ENCODE data around the gene ASAP3. TPM values are rescaled to one million over a fixed set of nuclear protein-coding genes. Genes with fewer than 3 reads are reported as not detected.

Gene ASAP3
- total RNA-seq, 1 experiment from 2014 or later: 17.6 TPM

DNA sequence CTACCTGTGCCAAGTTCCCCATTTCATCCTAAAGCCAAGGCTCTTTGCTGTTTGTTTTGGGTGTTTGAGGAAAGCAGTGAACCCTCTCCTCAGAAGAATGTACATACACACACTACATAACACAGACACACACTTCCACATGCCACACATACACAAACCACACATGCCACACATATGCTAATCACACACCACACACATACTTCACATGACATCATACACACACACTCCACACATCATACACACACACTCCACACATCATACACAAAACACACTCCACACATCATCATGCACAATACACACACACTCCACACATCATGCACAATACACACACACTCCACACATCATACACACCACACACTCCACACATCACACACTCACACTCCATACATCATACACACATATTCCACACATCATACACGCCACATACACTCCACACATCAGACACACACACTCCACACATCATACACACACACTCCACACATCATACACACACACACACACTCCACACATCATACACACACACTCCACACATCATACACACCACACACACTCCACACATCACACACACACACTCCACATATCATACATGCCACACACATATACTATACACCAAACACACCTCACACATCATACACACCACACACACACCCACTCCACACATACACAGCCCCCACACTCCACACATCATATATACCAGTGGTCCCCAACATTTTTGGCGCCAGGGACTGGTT lies 91.7 kb downstream of the ASAP3 start:
- no peak overlapping the region for H3K4me3 ChIP-seq
- H3K9me3 ChIP-seq (ENCODE audit: insufficient read depth, low read depth): no peaks in the 10 kb centered on the region
- H3K4me2 ChIP-seq: no peak overlapping the region
- intact Hi-C loops (cut with micrococcal nuclease; ENCODE audit: unreplicated experiment): no loop called here
- H3K79me2 ChIP-seq (ENCODE audit: low read depth): no peaks in the 10 kb centered on the region
- no peak overlapping the region for H2AFZ ChIP-seq
- ChIA-PET POLR2A (ENCODE audit: unreplicated experiment) (no interaction called here), CTCF (no interaction called here)
- no peaks in the 10 kb centered on the region for H3K9me2 ChIP-seq (ENCODE audit: insufficient read depth)
- H4K20me1 ChIP-seq (ENCODE audit: insufficient read depth): no peaks in the 10 kb centered on the region
- no TSS peak for BruUV-seq (replicated peaks)
- no peaks in the 10 kb centered on the region for H3K36me3 ChIP-seq (ENCODE audit: low read depth)
- no peaks in the 10 kb centered on the region for H3F3A ChIP-seq (ENCODE audit: insufficient read depth, low read depth)
- no peak overlapping the region for H3K27ac ChIP-seq
- H3K4me1 ChIP-seq (replicated peaks; ENCODE audit: insufficient read depth): 0 out of 2 replicates have a peak, but pooled peaks cover 10% of the 10 kb centered on the region
- H3K27me3 ChIP-seq (ENCODE audit: insufficient read depth, low read depth): no peaks in the 10 kb centered on the region
- DNase-seq: no peak
- TF ChIP-seq, protein P1, sequence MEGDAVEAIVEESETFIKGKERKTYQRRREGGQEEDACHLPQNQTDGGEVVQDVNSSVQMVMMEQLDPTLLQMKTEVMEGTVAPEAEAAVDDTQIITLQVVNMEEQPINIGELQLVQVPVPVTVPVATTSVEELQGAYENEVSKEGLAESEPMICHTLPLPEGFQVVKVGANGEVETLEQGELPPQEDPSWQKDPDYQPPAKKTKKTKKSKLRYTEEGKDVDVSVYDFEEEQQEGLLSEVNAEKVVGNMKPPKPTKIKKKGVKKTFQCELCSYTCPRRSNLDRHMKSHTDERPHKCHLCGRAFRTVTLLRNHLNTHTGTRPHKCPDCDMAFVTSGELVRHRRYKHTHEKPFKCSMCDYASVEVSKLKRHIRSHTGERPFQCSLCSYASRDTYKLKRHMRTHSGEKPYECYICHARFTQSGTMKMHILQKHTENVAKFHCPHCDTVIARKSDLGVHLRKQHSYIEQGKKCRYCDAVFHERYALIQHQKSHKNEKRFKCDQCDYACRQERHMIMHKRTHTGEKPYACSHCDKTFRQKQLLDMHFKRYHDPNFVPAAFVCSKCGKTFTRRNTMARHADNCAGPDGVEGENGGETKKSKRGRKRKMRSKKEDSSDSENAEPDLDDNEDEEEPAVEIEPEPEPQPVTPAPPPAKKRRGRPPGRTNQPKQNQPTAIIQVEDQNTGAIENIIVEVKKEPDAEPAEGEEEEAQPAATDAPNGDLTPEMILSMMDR (conservative IDR thresholded peaks at IDR 0.05): no peak
- TF ChIP-seq EZH2 (IDR thresholded peaks at IDR 0.05; ENCODE audit: low read depth): no peak

DNA sequence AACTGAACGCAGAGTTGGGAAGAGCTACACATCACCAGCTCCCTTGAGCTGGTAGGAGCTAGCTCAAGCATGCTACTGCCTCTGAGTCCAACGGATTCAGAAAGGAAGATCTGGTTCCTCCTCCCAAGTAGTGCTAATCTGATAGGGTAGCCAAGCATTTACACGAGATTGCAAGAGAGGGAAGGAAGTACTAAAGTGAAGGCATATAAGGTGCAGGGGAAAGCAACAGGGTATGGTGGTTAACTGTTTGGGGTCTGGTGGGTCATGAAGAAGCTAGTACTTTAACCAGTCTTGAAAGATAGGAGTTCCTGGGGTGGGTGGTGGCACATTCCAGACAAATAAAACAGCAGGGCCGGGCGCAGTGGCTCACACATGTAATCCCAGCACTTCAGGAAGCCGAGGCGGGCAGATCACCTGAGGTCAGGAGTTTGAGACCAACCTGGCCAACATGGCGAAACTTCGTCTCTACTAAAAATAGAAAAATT lies 94.1 kb downstream of the ASAP3 start:
- no peak overlapping the region for H2AFZ ChIP-seq
- no TSS peak for BruUV-seq (replicated peaks)
- TF ChIP-seq EZH2 (IDR thresholded peaks at IDR 0.05; ENCODE audit: low read depth): no peak
- TF ChIP-seq, protein P1 (conservative IDR thresholded peaks at IDR 0.05): no peak
- ChIA-PET POLR2A (ENCODE audit: unreplicated experiment) (interaction anchor here (0.5 to 0.6 kb wide), 3 partner anchors 12 to 93 kb away, joined by 3 to 10 read pairs (median 3); no protein-coding TSS in a partner anchor), CTCF (no interaction called here)
- H3K9me3 ChIP-seq (ENCODE audit: insufficient read depth, low read depth): no peaks in the 10 kb centered on the region
- no peak for DNase-seq
- no peaks in the 10 kb centered on the region for H4K20me1 ChIP-seq (ENCODE audit: insufficient read depth)
- no peak overlapping the region for H3K4me2 ChIP-seq
- no peaks in the 10 kb centered on the region for H3K27me3 ChIP-seq (ENCODE audit: insufficient read depth, low read depth)
- no peak overlapping the region for H3K4me3 ChIP-seq
- H3K36me3 ChIP-seq (ENCODE audit: low read depth): no peaks in the 10 kb centered on the region
- peaks cover 3% of the 10 kb centered on the region; the same call in 1 of the 2 replicates for H3F3A ChIP-seq (ENCODE audit: insufficient read depth, low read depth)
- no peaks in the 10 kb centered on the region for H3K79me2 ChIP-seq (ENCODE audit: low read depth)
- H3K9me2 ChIP-seq (ENCODE audit: insufficient read depth): no peaks in the 10 kb centered on the region
- intact Hi-C loops (cut with micrococcal nuclease; ENCODE audit: unreplicated experiment): no loop called here
- peaks cover 15% of the 10 kb centered on the region; the same call in 1 of the 2 replicates for H3K4me1 ChIP-seq (replicated peaks; ENCODE audit: insufficient read depth)
- H3K27ac ChIP-seq: no peak overlapping the region

DNA sequence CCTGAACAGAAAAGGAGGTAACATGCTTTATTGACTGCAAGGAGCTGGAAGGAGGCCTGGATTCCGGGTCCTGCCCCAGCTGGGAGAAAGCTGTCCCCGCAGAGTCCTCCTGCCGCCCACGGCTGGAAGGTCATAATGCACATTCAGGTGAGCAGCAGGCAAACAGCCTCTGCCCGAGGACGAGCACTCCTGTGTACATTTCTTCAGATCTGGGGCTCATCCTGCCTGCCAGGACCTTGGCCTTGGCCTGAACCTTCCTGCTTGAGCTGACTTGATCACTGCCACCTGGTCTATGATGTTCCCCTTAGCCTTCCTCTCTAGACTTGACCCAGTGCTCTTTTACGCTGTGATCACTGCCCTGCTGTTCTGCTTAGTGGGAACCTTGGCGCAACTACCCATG lies 96.5 kb downstream of the ASAP3 start:
- peaks cover 6% of the 10 kb centered on the region; the same call in 1 of the 2 replicates for H3K4me1 ChIP-seq (replicated peaks; ENCODE audit: insufficient read depth)
- intact Hi-C loops (cut with micrococcal nuclease; ENCODE audit: unreplicated experiment): no loop called here
- POLR2A ChIA-PET (ENCODE audit: unreplicated experiment): no interaction called here

More for the DNA sequence above, 96.5 kb downstream of the ASAP3 start:
- no peak for TF ChIP-seq EZH2 (IDR thresholded peaks at IDR 0.05; ENCODE audit: low read depth)
- TF ChIP-seq, protein P1 (conservative IDR thresholded peaks at IDR 0.05): no peak
- H3F3A ChIP-seq (ENCODE audit: insufficient read depth, low read depth): peaks cover 12% of the 10 kb centered on the region; the same call in 1 of the 2 replicates
- H3K27ac ChIP-seq: no peak overlapping the region
- CTCF ChIA-PET: no interaction called here
- no peak overlapping the region for H3K4me2 ChIP-seq
- DNase-seq: no peak
- H3K9me2 ChIP-seq (ENCODE audit: insufficient read depth): no peaks in the 10 kb centered on the region
- no peaks in the 10 kb centered on the region for H3K36me3 ChIP-seq (ENCODE audit: low read depth)
- no peaks in the 10 kb centered on the region for H4K20me1 ChIP-seq (ENCODE audit: insufficient read depth)
- no peaks in the 10 kb centered on the region for H3K27me3 ChIP-seq (ENCODE audit: insufficient read depth, low read depth)
- H3K79me2 ChIP-seq (ENCODE audit: low read depth): no peaks in the 10 kb centered on the region
- no peak overlapping the region for H3K4me3 ChIP-seq
- no TSS peak for BruUV-seq (replicated peaks)
- no peak overlapping the region for H2AFZ ChIP-seq
- H3K9me3 ChIP-seq (ENCODE audit: insufficient read depth, low read depth): no peaks in the 10 kb centered on the region
